ENCODE measurements around the gene C6orf47. TPM values are rescaled to one million over a fixed set of nuclear protein-coding genes. Genes with fewer than 3 reads are reported as not detected.

Gene C6orf47
- polyA plus RNA-seq, 3 donors from 2014 or later: 23.6 to 41.6 (median 26.3) TPM

DNA sequence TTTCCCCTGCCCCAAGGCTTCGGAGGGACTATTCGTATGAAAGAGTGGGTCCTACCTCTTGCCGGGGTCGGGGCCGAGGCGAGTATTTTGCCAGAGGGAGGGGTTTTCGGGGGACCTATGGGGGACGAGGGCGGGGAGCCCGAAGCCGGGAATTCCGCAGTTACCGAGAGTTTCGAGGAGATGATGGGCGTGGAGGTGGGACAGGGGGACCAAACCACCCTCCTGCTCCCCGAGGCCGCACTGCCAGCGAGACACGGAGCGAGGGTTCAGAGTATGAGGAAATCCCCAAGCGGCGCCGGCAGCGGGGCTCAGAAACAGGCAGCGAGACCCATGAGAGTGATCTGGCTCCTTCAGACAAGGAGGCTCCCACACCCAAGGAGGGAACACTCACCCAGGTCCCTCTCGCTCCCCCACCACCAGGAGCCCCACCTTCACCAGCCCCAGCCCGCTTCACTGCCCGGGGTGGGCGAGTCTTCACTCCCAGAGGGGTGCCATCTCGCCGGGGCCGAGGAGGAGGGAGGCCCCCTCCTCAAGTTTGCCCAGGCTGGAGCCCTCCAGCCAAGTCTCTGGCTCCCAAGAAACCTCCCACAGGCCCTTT lies 28.8 kb downstream of the C6orf47 start:
- H3K36me3 Mint-ChIP-seq: peaks cover 12 to 52% (median 44%) of the 10 kb centered on the region in 3 donors
- H3K4me1 Mint-ChIP-seq: no peaks in the 10 kb centered on the region
- peaks cover 2 to 7% (median 5%) of the 10 kb centered on the region in 3 donors for H3K27me3 Mint-ChIP-seq (ENCODE audit: low read depth in 3 of 3)
- no peak for DNase-seq
- H3K4me3 Mint-ChIP-seq: no peak overlapping the region
- H3K9me3 Mint-ChIP-seq: no peaks in the 10 kb centered on the region
- H3K27ac Mint-ChIP-seq: peak overlapping the region in 1 of 6 donors; percentile 64

DNA sequence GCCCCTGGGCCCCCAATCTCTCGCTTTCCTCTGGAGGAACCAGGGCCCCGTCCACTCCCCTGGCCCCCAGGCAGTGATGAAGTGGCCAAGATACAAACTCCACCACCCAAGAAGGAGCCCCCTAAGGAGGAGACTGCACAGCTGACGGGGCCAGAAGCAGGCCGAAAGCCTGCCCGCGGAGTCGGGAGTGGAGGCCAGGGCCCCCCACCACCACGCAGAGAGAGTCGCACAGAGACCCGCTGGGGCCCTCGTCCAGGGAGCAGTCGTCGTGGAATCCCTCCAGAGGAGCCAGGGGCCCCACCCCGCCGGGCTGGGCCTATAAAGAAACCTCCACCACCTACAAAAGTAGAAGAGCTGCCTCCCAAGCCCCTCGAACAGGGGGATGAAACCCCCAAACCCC lies 29.4 kb downstream of the C6orf47 start:
- Mint-ChIP-seq H3K27ac (no peak overlapping the region), H3K9me3 (no peaks in the 10 kb centered on the region), H3K4me3 (no peak overlapping the region), H3K4me1 (no peaks in the 10 kb centered on the region), H3K36me3 (peaks cover 17 to 54% (median 44%) of the 10 kb centered on the region in 3 donors), H3K27me3 (ENCODE audit: low read depth in 3 of 3) (peaks cover 2 to 7% (median 3%) of the 10 kb centered on the region in 3 donors)
- DNase-seq: no peak

DNA sequence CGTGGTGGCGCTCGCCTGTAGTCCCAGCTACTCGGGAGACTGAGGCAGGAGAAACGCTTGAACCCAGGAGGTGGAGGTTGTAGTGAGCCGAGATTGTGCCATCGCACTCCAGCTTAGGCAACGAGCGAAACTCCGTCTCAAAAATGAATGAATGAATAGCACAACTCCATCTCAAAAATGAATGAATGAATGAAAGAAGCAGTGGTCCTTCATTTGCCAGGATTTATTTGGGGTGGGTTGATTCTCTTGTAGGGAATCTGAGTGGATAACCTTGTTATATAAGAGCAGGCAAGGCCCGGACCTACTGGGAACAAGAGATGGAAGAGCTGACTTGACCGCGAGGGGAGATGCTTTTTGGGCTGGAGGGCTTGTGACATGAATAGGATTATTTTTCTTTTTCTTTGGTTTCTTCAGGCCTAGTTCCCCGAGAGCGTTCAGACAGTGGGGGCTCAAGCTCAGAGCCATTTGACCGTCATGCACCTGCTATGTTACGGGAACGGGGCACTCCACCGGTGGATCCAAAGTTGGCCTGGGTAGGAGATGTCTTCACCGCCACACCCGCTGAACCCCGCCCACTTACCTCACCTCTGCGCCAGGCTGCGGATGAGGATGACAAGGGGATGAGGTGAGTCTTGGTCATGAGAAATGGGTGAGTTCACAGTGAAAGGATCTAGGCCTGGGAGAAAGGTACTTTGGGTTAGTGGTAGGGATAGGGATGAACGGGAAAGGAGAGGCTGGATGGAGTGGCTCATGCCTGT lies 30.2 kb downstream of the C6orf47 start:
- Mint-ChIP-seq H3K27me3 (ENCODE audit: low read depth in 3 of 3) (peaks cover 2 to 5% (median 2%) of the 10 kb centered on the region in 3 donors), H3K4me1 (no peaks in the 10 kb centered on the region), H3K4me3 (no peak overlapping the region), H3K9me3 (no peaks in the 10 kb centered on the region), H3K27ac (peak overlapping the region in 1 of 6 donors; percentile 17), H3K36me3 (peaks cover 19 to 55% (median 45%) of the 10 kb centered on the region in 3 donors)
- DNase-seq: no peak

DNA sequence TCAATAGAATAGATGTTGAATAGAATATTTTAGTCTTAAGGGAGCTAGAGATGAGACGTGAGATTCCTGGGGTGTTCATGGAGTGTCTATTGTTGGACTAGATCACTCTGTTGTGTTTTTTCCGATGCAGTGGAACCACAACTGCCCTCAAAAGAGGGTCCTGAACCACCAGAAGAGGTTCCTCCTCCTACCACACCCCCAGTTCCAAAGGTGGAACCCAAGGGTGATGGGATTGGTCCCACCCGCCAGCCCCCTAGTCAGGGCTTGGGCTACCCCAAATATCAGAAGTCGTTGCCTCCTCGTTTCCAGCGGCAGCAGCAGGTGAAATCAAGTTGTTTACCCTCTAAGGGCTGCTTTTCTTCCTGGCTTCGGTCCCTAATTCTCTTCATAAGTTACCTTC lies 31.6 kb downstream of the C6orf47 start:
- Mint-ChIP-seq H3K4me3 (no peak overlapping the region), H3K27me3 (ENCODE audit: low read depth in 3 of 3) (peaks cover 0 to 2% (median 2%) of the 10 kb centered on the region in 3 donors), H3K36me3 (peaks cover 23 to 58% (median 41%) of the 10 kb centered on the region in 3 donors), H3K9me3 (no peaks in the 10 kb centered on the region), H3K27ac (peak overlapping the region in 1 of 6 donors; percentile 78), H3K4me1 (no peaks in the 10 kb centered on the region)
- DNase-seq: no peak

DNA sequence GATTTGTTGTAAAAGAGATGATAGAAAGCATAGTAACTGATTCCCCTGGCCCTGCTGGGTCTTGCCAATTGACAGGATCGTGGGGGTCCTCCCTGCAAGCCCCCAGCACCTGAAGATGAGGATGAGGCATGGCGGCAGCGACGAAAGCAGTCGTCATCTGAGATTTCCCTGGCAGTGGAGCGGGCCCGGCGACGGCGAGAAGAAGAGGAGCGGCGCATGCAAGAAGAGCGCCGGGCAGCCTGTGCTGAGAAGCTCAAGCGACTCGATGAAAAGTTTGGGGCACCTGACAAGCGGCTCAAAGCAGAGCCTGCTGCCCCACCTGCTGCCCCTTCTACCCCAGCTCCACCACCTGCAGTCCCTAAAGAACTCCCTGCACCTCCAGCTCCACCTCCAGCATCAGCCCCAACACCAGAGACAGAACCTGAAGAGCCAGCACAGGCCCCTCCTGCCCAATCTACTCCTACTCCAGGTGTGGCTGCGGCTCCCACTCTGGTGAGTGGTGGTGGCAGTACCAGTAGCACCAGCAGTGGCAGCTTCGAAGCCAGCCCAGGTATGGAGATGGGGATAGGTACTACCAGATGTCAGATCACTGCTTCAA lies 32.8 kb downstream of the C6orf47 start:
- H3K9me3 Mint-ChIP-seq: no peaks in the 10 kb centered on the region
- no peak for DNase-seq
- H3K4me3 Mint-ChIP-seq: no peak overlapping the region
- H3K27me3 Mint-ChIP-seq (ENCODE audit: low read depth in 3 of 3): peaks cover 0 to 2% (median 2%) of the 10 kb centered on the region in 3 donors
- peak overlapping the region in 2 of 6 donors; percentile 29 to 43 for H3K27ac Mint-ChIP-seq
- H3K4me1 Mint-ChIP-seq: peaks cover 0 to 2% of the 10 kb centered on the region in 2 donors
- H3K36me3 Mint-ChIP-seq: peaks cover 28 to 61% (median 43%) of the 10 kb centered on the region in 3 donors

DNA sequence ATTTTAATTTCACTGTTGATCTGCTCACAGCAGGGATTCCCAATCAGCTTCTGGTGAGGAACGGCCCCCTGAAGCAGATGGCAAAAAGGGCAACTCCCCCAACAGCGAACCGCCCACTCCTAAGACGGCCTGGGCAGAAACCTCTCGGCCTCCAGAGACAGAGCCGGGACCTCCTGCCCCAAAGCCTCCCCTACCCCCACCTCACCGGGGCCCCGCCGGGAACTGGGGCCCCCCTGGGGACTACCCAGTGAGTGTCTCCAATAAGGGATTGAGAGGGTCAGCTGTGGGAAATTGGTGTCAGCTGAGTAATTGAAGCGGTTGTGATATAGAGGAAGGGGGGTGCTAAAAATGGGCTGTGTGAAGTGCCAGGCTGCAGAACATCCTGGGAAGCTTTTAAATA lies 33.6 kb downstream of the C6orf47 start:
- no peaks in the 10 kb centered on the region for H3K9me3 Mint-ChIP-seq
- peak overlapping the region in 3 of 6 donors; percentile 5 to 29 (median 8) for H3K27ac Mint-ChIP-seq

DNA sequence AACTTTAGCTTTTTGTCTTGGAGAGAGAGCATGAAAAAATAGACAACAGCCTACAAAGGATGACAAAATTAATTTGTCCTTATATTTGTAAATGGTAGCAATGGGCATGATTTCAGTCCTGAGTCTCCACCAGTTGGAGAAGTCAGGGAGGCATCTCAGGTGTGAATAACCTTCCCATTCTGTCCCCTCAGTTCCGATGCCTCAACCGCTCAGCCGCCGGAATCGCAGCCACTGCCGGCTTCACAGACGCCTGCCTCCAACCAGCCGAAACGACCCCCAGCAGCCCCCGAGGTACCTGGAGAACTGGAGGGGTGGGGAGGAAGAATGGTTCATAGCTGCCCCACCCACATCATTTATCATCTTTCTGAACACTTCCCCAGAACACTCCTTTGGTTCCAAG lies 36.5 kb downstream of the C6orf47 start:
- Mint-ChIP-seq H3K9me3 (no peaks in the 10 kb centered on the region), H3K27me3 (ENCODE audit: low read depth in 3 of 3) (peaks cover 11 to 17% (median 14%) of the 10 kb centered on the region in 3 donors), H3K27ac (peak overlapping the region in 1 of 6 donors; percentile 9), H3K4me3 (no peak overlapping the region), H3K4me1 (peaks cover 26 to 29% of the 10 kb centered on the region in 2 donors), H3K36me3 (peaks cover 28 to 46% (median 28%) of the 10 kb centered on the region in 3 donors)
- DNase-seq: no peak

More for the DNA sequence above, 33.6 kb downstream of the C6orf47 start:
- DNase-seq: no peak
- Mint-ChIP-seq H3K36me3 (peaks cover 28 to 61% (median 43%) of the 10 kb centered on the region in 3 donors), H3K4me1 (peaks cover 8 to 10% of the 10 kb centered on the region in 2 donors), H3K27me3 (ENCODE audit: low read depth in 3 of 3) (peaks cover 0 to 2% (median 0%) of the 10 kb centered on the region in 3 donors), H3K4me3 (no peak overlapping the region)

DNA sequence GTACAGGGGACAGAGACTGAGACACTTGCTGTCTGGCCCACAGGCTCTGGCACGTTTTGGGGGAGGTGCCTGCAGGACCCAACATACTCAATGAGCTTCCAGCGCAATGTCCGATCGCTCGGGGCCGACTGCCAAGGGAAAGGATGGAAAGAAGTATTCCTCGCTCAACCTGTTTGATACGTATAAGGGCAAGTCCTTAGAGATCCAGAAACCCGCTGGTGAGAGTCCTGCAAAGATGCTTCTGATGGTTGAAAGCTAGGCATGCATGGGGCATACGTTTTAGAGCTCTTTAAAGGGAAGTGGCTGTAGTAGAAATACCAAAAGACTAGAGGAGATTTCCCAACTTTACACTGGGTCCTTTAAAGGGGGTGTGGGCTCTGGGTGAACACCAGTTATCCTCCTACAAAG lies 37.9 kb downstream of the C6orf47 start:
- Mint-ChIP-seq H3K36me3 (peaks cover 18 to 37% (median 27%) of the 10 kb centered on the region in 3 donors), H3K27ac (peak overlapping the region; percentile 80 to 98 (median 97)), H3K9me3 (no peaks in the 10 kb centered on the region), H3K27me3 (ENCODE audit: low read depth in 3 of 3) (peaks cover 11 to 15% (median 14%) of the 10 kb centered on the region in 3 donors), H3K4me3 (peak overlapping the region in 2 of 5 donors; percentile 18 to 90), H3K4me1 (peaks cover 26 to 29% of the 10 kb centered on the region in 2 donors)
- DNase-seq: no peak

DNA sequence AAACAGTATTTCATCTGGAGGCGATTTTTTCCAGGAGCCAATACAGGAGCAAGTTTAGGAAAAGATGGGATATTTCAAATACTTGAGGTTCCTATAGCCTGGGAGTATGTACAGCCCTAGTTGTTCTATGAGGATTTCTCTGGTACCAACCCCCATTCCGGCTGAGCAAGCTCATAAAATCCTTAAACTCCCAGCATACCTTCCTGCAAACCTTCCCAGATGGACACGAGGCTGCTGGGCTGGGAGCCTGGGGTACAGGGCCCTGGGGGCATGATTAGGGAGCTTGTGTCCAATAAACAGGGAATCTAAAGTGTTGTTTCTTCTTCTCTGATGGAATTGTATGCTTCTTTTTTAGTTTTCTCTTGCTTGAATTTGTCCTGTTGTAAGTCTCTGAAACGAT lies 38.6 kb downstream of the C6orf47 start:
- Mint-ChIP-seq H3K4me1 (peaks cover 26 to 29% of the 10 kb centered on the region in 2 donors), H3K36me3 (peaks cover 11 to 30% (median 20%) of the 10 kb centered on the region in 3 donors)

DNA sequence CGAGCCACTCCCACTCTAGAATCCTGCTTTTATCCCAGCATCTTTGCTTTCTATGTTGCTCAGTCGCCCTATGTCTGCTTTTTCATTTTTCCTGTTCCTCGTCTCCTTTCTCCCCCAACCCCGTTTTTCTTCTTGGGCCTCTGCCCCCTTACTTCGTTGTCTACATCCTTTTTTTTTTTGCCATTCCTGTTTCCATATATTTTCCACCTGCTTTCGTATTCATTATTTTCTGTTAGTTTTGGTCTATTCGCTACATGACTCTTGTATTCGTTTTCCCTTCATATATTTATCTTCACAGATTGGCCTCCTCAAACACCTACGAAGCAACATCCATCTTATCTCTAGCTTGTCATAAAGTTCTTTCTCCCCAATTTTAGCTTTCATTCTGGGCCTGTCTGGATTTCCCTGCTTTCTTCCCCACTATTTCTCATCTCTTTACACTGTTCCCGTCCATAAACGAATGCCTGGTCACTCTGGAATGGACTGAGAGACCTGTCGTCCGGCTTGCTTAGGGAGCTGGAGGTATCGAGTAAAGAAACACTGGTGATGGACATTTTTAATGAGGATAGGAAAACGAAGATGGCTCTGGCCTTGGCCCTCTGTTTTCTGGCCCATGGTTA lies 39.1 kb downstream of the C6orf47 start:
- Mint-ChIP-seq H3K27ac (peak overlapping the region; percentile 93 to 98 (median 97)), H3K9me3 (no peaks in the 10 kb centered on the region), H3K36me3 (peaks cover 10 to 26% (median 17%) of the 10 kb centered on the region in 3 donors), H3K4me1 (peaks cover 27 to 29% of the 10 kb centered on the region in 2 donors), H3K4me3 (peak overlapping the region; percentile 87 to 96 (median 93)), H3K27me3 (ENCODE audit: low read depth in 3 of 3) (peaks cover 11 to 15% (median 14%) of the 10 kb centered on the region in 3 donors)
- no peak for DNase-seq

More for the DNA sequence above, 38.6 kb downstream of the C6orf47 start:
- Mint-ChIP-seq H3K9me3 (no peaks in the 10 kb centered on the region), H3K27me3 (ENCODE audit: low read depth in 3 of 3) (peaks cover 11 to 15% (median 14%) of the 10 kb centered on the region in 3 donors), H3K27ac (peak overlapping the region; percentile 93 to 98 (median 97)), H3K4me3 (peak overlapping the region; percentile 87 to 96 (median 93))
- DNase-seq: no peak

DNA sequence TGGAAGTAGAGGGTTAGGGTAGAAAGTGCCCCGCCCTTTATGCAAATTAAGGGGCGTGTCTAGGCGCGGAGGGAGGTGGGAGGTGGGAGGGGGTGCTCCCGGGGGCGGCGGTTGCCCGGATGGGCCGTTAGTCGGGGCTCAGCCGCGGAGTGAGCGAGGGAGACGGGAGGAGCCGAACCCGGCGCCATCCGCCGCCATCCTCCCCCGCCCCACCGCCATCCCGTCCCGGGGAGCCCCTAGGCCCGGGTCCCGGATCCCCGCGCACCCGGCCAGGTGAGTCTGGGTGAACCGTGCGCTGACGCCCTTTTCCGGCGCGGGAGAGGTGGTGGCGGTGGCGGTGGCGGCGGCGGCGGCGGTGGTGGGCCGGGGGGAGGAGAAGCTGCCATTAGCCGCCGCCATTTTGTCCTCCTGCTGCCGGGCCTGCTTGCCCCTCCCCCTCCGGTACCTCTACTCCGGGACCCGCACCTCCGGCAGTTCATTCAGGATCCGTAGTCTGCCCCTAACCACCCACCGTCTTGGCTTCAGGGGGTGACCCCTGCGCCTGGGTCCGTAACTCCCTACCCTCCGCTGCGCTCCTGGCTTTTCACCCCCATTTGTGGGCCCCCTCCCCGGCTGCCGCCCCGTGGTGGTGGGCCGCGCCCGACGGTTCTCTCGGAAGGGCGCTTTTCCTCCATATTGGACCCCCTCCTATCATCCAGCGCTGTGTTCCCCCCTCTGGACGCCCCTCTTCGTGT lies 39.8 kb downstream of the C6orf47 start, which contains the start of gene PRRC2A:
PRRC2A (plus strand) TSS at position 130 of the 734 bp plus-strand sequence. CDS start 2,075 bp downstream, outside the sequence.
- peak in 1 of 3 donors; percentile 78 for DNase-seq
- no peaks in the 10 kb centered on the region for H3K9me3 Mint-ChIP-seq
- H3K4me1 Mint-ChIP-seq: peaks cover 27 to 29% of the 10 kb centered on the region in 2 donors
- peaks cover 11 to 18% (median 14%) of the 10 kb centered on the region in 3 donors for H3K27me3 Mint-ChIP-seq (ENCODE audit: low read depth in 3 of 3)
- peak within 1 kb of the TSS; percentile 97 to 99 (median 98) for H3K27ac Mint-ChIP-seq
- H3K4me3 Mint-ChIP-seq: peak within 1 kb of the TSS; percentile 90 to 96 (median 93)
- peaks cover 6 to 20% (median 10%) of the 10 kb centered on the region in 3 donors for H3K36me3 Mint-ChIP-seq

DNA sequence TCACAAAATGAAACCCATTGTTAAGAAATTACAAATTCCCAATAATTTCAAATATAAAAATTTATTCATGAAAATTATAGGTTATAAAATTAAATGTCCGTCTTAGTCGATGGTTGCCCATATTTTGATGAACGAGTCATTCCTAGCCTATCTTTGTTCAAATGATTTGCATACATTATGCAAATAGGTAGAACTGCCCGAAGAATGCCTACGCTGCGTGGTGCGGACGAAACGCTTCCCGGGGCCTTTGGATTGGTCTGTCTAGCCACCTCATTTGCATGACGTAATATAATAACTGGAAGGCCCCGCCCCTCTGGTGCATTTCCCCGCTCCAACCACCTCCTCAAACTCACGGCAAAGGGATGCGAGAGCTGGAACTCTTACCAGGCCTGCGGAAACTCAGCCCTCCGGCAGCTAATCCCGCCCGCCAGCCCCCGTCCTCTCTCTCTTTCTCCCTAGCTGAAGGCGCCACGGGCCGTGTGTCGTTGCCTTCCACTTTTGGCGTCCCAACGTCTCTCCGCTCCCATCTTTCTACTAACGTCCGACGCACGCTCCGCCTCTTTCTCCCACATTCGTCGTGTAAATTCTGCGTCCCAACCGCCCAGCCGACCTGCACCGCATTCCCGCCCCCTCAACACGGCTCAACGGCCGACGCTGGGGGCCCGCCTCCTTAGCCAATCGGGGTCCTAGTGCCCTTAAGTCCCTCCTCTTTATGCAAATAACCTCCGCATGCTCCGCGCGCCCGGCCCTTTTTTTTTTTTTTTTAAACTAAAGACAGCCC lies 40.6 kb downstream of the C6orf47 start:
- peaks cover 11 to 19% (median 14%) of the 10 kb centered on the region in 3 donors for H3K27me3 Mint-ChIP-seq (ENCODE audit: low read depth in 3 of 3)
- peaks cover 6 to 12% (median 6%) of the 10 kb centered on the region in 3 donors for H3K36me3 Mint-ChIP-seq
- DNase-seq: peak; percentile 97 to 99 (median 98)
- no peaks in the 10 kb centered on the region for H3K9me3 Mint-ChIP-seq
- H3K27ac Mint-ChIP-seq: peak overlapping the region; percentile 95 to 99 (median 97)
- H3K4me3 Mint-ChIP-seq: peak overlapping the region; percentile 87 to 94 (median 89)
- H3K4me1 Mint-ChIP-seq: peaks cover 27 to 29% of the 10 kb centered on the region in 2 donors

Measured in immature natural killer cell (primary cell).